SHP77 (cell line): ENCODE results near the gene COL4A3.
A peak's percentile ranks its signal among the peaks of the same experiment; 100 is the strongest.

Experiments used
- DNase-seq, 2 experiments: peaks; one replicate each; lab custom pipeline; 2025; lab: John Stamatoyannopoulos, UW

COL4A3 gene

GRCh38 chr2:227163998-227164762, at the start of gene COL4A3, which contains the start of gene COL4A4:
TSS of gene COL4A3 (plus strand) at chr2:227164624. CDS start at chr2:227164727, 103 bp downstream.
TSS of gene COL4A4 (minus strand) at chr2:227164205. CDS start at chr2:227147483, 16,722 bp downstream.
- DNase-seq = no peak

GRCh38 chr2:227115761-227116160, 48.7 kb upstream of the COL4A3 start:
- DNase-seq = no peak

GRCh38 chr2:227117027-227117426, 47.4 kb upstream of the COL4A3 start:
- no peak for DNase-seq

GRCh38 chr2:227117852-227118251, 46.6 kb upstream of the COL4A3 start:
- no peak for DNase-seq

- no peak for DNase-seq
Observed at GRCh38 chr2:227118353-227118752, 46.1 kb upstream of the COL4A3 start.

GRCh38 chr2:227123697-227124096, 40.7 kb upstream of the COL4A3 start:
- DNase-seq = no peak

GRCh38 chr2:227124811-227125210, 39.6 kb upstream of the COL4A3 start:
- DNase-seq = no peak

GRCh38 chr2:227125506-227125905, 38.9 kb upstream of the COL4A3 start:
- DNase-seq = peak in 1 of 2 experiments; percentile 2

GRCh38 chr2:227127201-227127600, 37.2 kb upstream of the COL4A3 start:
- peak; percentile 61 to 70 for DNase-seq

- no peak for DNase-seq
Observed at GRCh38 chr2:227130636-227131035, 33.8 kb upstream of the COL4A3 start.

GRCh38 chr2:227132986-227133385, 31.4 kb upstream of the COL4A3 start:
- DNase-seq = no peak

GRCh38 chr2:227134591-227134990, 29.8 kb upstream of the COL4A3 start:
- DNase-seq = no peak

GRCh38 chr2:227141301-227141700, 23.1 kb upstream of the COL4A3 start:
- DNase-seq = no peak

GRCh38 chr2:227143895-227144294, 20.5 kb upstream of the COL4A3 start:
- no peak for DNase-seq

GRCh38 chr2:227146456-227146855, 18.0 kb upstream of the COL4A3 start:
- DNase-seq = no peak

GRCh38 chr2:227147023-227147422, 17.4 kb upstream of the COL4A3 start:
- no peak for DNase-seq

- no peak for DNase-seq
Observed at GRCh38 chr2:227148106-227148505, 16.3 kb upstream of the COL4A3 start.

GRCh38 chr2:227150222-227150936, 14.0 kb upstream of the COL4A3 start:
- DNase-seq = no peak

- DNase-seq = no peak
Observed at GRCh38 chr2:227152093-227152766, 12.2 kb upstream of the COL4A3 start.

GRCh38 chr2:227153307-227153706, 11.1 kb upstream of the COL4A3 start:
- no peak for DNase-seq

- no peak for DNase-seq
Observed at GRCh38 chr2:227153758-227154486, 10.5 kb upstream of the COL4A3 start.
